SK-N-MC (cell line): ENCODE results near the gene FHIT.

Source experiments
- EZH2 ChIP-seq: fragments of 200-600 bp; sonication (generic); IDR thresholded peaks from one replicate; pipeline ENCODE4 v1.6.1; 2017; ENCODE audit warnings: antibody characterized with exemption
- FOXP2 ChIP-seq: optimal IDR thresholded peaks from 2 replicates; pipeline ENCODE3; 2011; ENCODE audit warnings: mild to moderate bottlenecking, moderate library complexity; ENCODE audit not compliant: insufficient read depth; ENCODE audit errors: extremely low read length, control extremely low read depth
- POLR2AphosphoS5 ChIP-seq: IDR thresholded peaks from 2 replicates; pipeline ENCODE4 v1.6.1; 2012; ENCODE audit warnings: mild to moderate bottlenecking, low read depth, low read length, borderline replicate concordance

- TF ChIP-seq POLR2AphosphoS5 (no peak), EZH2 (no peak), FOXP2 (no peak)
Measured at GRCh38 chr3:61252836-61253235, 1.6 kb upstream of the FHIT start.
